HG03575 (cell line): ENCODE data around the gene SLC4A7.
"Not testable (repeated sequence)": the region's sequence is repeated elsewhere in the genome, so short reads cannot be mapped to it uniquely, and the experiment has no call there.

Experiments used
- ATAC-seq: cut with Tn5 transposase; IDR thresholded peaks from one replicate; pipeline ENCODE4 v1.9.1; 2021; ENCODE audit not compliant: unreplicated experiment, insufficient number of reproducible peaks, low FRiP score; ENCODE audit errors: extremely low read depth

Gene SLC4A7

DNA sequence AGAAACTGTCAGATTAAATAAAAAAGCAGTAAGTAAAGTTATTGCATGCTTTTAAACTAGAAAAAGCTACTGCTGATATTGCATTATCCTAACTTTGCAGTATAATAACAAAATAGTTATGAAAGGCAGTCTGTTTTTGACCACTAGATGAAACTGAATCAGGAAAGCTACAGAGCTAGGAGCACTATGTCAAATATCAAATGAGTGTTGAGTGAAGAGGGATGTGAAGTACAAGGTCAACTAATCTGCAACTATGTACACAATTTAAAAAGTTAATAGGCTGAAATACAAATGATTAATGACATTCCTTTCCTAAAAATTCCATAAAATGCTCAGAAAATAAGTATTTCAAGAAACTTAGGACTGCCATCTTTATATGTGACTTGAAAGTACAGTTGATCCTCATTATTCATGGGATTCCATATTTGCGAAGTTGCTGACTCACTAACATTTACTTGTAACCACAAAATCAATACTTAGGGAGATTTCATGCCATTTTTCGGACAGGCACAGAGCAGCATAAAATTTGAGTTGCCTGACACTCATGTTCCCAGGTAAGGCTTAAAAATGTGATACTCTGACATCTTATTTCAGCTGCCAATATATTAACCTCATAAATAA lies 34.5 kb downstream of the SLC4A7 start:
- ATAC-seq: no peak

GRCh38 chr3:27442995-27443394 lies 41.2 kb downstream of the SLC4A7 start:
- ATAC-seq: not testable (repeated sequence)

- ATAC-seq: not testable (repeated sequence)
Measured at GRCh38 chr3:27438352-27438751, 45.8 kb downstream of the SLC4A7 start.

DNA sequence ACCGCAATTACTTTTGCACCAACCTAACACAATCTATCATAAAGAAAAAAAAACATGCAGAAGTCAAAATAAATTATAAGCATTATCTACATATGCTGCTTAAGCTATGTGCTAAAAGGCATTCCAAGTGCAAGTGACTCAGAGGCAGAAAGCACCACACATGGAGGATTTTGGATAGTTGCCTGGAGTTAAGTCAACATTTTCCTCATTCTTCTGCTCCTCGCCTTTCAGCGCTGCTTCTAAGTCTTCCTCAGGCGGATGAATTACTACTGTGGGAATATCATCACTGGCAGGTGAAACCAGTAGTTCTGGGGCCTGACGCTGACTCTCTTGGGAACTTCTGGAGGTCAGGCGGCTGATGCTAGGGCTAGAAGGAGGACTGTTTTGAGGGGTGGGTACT lies 53.1 kb downstream of the SLC4A7 start:
- no peak for ATAC-seq

- ATAC-seq: no peak
Measured at GRCh38 chr3:27429909-27430308, 54.3 kb downstream of the SLC4A7 start.

DNA sequence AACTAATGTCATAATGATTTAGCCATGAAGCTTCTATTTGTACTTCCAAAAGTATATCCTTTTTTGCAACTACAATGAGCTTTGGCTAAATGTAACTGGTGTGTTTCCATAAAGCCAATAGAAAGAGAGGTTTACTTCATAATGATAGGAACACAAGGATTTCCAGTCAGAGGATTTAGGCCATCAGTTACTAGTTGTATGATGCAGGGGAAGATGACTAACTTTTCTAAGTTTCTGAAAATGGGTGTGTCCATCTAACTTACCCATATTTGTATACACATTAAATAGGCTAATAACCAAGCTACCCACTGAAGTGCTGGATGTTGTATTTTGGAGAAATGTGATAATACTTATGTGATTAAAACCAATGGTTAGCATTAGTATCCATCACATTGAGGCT lies 55.7 kb downstream of the SLC4A7 start:
- ATAC-seq: no peak

GRCh38 chr3:27426926-27427325 lies 57.3 kb downstream of the SLC4A7 start:
- no peak for ATAC-seq

DNA sequence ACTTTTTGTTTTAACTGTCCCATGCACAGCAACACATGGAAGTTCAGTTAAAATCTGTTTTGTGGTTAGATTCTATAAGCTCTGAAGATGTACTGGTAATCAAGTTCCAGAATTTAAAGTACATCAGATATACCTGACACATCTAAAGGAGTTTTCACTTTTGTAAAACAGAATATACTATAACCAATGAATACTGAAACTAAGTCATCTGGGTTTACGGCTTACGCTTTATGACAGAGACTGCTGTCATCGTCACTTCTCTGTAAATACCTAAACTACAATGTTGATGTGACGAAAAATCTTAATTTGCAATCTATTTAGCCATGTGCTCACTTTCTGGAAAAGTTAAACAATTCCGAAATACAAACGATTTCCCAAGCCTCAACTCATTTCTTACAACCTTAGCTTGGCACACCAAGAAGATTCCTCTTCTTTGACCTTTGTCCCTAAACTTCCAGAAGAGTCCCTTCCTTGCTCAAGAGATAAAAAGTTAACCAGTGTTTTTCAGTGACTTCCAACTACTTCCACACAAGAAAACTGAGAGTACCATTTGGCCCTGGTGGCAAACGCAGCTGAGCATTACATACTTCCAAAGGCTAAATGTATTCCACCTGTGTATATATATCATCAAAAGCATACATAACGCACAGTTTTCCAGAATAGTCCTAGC lies 58.2 kb downstream of the SLC4A7 start:
- ATAC-seq: no peak

DNA sequence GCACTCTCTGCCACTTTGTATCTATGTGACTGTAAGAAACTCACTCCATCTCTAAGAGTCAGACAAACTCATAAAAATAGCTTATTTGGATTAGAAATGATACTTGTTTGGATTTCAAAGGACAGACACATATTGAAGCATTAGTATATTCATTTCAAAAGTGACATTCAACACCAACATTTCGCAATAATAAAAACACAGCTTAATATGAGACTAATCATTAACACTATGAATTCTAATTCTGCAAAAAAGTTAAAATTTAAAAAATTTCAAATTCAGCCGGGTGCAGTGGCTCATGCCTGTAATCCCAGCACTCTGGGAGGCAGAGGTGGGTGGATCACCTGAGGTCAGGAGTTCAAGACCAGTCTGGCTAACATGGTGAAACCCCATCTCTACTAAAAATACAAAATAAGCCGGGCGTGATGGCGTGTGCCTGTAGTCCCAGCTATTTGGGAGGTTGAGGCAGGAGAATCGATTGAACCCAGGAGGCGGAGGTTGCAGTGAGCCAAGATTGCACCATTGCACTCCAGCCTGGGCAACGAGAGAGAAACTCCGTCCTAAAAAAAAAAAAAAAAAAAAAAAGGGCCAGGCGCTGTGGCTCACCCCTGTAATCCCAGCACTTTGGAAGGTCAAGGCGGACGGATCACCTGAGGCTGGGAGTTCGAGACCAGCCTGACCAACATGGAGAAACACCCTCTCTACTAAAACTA lies 59.2 kb downstream of the SLC4A7 start:
- ATAC-seq: not testable (repeated sequence)

DNA sequence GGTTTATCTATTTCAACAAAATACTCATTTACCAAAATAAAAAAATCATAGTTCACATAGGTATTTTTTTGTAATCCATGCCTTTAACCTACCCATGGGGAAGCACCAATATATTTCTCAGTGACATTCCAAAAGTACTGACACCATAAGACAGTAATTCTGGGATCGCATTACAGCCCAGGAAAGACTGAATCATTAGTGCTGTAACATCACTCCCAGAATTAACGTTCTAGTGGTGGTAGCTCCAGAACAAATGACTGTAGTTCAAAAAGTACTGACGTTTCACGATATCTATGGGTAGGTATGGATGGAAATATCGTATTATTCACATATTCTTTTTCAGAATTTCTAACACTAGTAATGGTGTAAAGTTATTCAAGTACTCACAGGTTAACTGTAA lies 60.7 kb downstream of the SLC4A7 start:
- ATAC-seq: no peak

GRCh38 chr3:27422617-27423016 lies 61.6 kb downstream of the SLC4A7 start:
- ATAC-seq: no peak

DNA sequence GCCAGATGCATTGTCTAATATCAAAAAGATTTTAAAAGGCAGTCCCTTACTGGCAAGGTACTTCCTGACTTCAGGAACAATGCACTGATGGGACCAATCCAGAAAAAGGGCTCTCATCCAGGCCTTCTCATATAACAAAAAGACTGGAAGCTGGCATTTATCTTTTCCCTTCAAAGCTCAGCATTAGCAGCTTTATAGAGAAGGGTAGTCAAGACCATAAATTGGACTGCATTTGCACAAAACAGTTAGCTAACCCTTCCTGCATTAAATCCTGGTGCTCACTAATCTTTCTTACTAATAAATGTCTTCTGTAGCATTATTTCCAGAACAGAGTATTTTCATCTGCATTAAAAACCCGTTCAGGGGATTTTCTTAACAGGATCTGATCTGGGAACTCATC lies 69.0 kb downstream of the SLC4A7 start:
- no peak for ATAC-seq

DNA sequence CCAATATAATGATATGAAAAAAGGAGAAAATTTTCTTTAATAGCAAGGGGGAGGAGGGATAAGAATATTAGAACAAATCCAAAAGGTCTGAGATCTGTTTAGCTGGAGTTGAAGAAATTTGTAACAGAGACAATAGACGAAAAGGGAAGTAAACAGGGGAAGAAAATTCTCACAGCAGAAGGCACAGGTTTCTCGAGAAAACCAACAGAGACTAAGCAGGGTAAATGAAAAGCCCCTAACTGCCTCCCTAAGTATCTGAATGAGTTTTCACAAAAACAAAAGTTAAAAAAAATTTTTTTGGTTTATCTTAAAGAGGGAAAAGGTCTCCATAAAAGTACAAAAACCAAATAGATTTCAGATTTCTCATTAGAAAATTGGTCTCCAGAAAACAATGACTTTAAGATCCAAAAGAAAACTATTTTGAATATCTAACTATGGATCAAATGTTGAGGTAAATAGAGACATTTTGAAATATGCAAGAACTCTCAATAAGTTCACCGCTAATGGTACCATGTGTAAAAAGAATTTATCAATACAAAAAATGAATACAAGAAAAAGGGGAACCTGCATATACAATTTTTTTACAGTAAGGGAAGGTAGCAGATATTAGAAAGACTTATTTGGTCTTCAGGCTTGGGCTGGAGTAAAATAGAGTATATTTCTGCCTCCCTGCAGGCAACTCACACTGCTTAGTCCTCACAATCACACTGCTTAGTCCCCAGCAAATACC lies 91.1 kb downstream of the SLC4A7 start:
- no peak for ATAC-seq

GRCh38 chr3:27392414-27392813 lies 91.8 kb downstream of the SLC4A7 start:
- not testable (repeated sequence) for ATAC-seq

GRCh38 chr3:27391796-27392195 lies 92.4 kb downstream of the SLC4A7 start:
- ATAC-seq: no peak

GRCh38 chr3:27387625-27388024 lies 96.6 kb downstream of the SLC4A7 start:
- ATAC-seq: no peak

DNA sequence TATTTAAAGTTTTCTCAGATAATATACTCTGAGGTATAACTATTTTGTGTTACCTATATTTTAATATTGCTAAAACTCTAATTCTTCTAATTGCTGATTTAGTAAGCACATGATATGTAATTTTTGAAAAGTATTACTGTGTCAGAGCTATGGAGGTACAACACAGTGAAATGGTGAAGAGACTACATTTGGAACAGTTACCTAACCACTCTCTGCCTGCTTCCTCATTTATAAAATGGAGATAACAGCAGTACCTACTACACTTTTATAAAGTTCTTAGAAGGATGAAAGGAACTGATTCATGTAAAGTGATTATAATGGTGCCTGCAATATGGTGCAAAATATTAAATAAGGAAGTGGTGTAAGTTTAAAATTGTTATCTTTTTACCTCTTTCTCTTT lies 98.7 kb downstream of the SLC4A7 start:
- no peak for ATAC-seq

DNA sequence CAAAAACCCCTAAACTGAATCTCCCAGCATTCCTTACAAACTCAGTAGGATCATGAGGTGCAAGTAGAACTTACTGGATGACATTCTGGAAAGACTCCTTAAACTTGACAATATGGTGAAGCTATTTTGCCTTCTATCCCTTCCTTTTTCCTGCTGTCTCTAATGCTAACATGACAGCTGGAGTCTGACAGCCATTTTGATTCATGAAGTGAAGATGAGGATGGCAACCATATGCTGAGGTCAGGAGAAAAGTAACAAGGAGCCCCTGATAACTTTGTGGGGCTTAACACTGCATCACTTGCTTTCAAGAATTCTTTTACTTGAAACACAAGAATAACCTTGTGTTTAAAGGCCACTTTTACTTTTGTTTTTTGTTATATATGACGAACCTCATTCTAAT lies 100.0 kb downstream of the SLC4A7 start:
- no peak for ATAC-seq

DNA sequence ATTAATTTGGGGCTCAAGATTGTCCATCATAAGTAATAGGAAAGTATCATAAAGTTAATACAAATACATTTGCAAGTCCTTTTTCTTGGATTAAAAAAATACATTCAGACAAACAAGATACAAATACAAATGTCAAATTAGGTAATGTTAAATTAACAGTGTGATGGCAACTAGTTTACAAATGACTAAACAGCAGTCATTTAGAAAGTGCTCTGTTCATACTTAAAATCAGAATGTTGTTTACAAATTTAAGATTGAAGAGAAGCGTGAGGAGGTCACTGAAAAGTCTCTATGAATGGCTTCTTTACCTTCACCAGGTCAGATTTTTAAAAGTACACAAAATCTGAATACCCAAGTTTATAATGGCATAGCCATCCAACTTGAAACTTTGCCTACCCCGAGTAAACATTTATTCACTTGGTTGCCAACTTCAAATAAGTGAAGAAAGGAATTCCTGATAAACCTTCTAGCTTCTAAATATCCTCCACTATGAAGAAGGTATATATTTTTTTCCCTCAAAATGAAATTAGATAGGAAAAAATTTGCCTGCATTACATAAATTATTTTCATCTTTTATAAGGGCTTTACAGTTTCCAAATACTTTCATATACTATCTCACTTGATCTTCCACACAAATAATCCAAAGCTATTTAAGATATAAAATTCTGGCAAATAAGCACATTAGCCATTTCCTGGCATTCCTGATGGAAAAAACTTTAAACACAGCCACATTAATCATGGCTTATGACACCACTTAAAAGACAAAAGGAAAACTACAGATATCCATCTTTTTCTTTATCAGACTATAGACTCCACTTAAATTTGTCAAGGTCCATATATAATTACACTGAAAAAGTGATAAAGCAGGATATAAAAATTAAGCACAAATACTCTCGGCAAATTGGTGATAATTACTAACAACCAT lies 103.5 kb downstream of the SLC4A7 start:
- no peak for ATAC-seq
